WTC11 (cell line): ENCODE results near the gene NCOA3. TPM values are rescaled to one million over a fixed set of nuclear protein-coding genes. Genes with fewer than 3 reads are reported as not detected.
A peak's percentile ranks its signal among the peaks of the same experiment; 100 is the strongest.

Experiments used
- ATAC-seq: fragments of 200-7000 bp; cut with Tn5 transposase; 2 replicates; pipeline ENCODE4 v1.10.0; 2021; ENCODE audit warnings: mild to moderate bottlenecking, moderate library complexity
- CTCF ChIA-PET: fragments of 300-600 bp; sonication (Branson Sonifier 250); formaldehyde crosslinking; loops from one replicate; lab custom pipeline; 2021; ENCODE audit warnings: antibody characterized with exemption; lab: Charles Lee
- POLR2A ChIA-PET: fragments of 350-600 bp; sonication (Branson Sonifier 250); formaldehyde crosslinking; loops from one replicate; lab custom pipeline; 2021; ENCODE audit warnings: antibody characterized with exemption; lab: Charles Lee
- DNase-seq: peaks from one replicate; pipeline ENCODE4 v3.0.0; 2021; ENCODE audit warnings: low spot score
- H3K27ac Mint-ChIP-seq: 2 replicates; pipeline ENCODE4 v1.8.0; 2021; ENCODE audit warnings: mixed read lengths
- H3K27me3 Mint-ChIP-seq: 2 replicates; pipeline ENCODE4 v1.8.0; 2021; ENCODE audit warnings: low read depth, mild to moderate bottlenecking, moderate library complexity, mixed read lengths
- H3K36me3 Mint-ChIP-seq: 2 replicates; pipeline ENCODE4 v1.8.0; 2021; ENCODE audit warnings: mixed read lengths
- H3K4me1 Mint-ChIP-seq: 2 replicates; pipeline ENCODE4 v1.8.0; 2022; ENCODE audit warnings: mixed read lengths
- H3K4me3 Mint-ChIP-seq: 2 replicates; pipeline ENCODE4 v1.8.0; 2021; ENCODE audit warnings: mild to moderate bottlenecking, moderate library complexity, mixed read lengths
- H3K9me3 Mint-ChIP-seq: 2 replicates; pipeline ENCODE4 v1.8.0; 2021; ENCODE audit warnings: mixed read lengths
- ATF3 ChIP-seq: sonication (generic); formaldehyde crosslinking; conservative IDR thresholded peaks from 2 replicates; pipeline ENCODE4 v1.8.1; 2022; ENCODE audit warnings: mild to moderate bottlenecking, missing genetic modification reagents
- CREM ChIP-seq: sonication (generic); formaldehyde crosslinking; IDR thresholded peaks from 2 replicates; pipeline ENCODE4 v1.8.1; 2022; ENCODE audit warnings: mild to moderate bottlenecking, missing genetic modification reagents, moderate library complexity
- E2F5 ChIP-seq: sonication (generic); formaldehyde crosslinking; IDR thresholded peaks from 2 replicates; pipeline ENCODE4 v1.8.1; 2022; ENCODE audit warnings: mild to moderate bottlenecking, moderate library complexity, missing genetic modification reagents
- ERG ChIP-seq: fragments of 250-450 bp; sonication (Bioruptor Pico); IDR thresholded peaks from 2 replicates; pipeline ENCODE4 v1.8.0; 2021; ENCODE audit warnings: mild to moderate bottlenecking
- ETV6 ChIP-seq: sonication (generic); formaldehyde crosslinking; IDR thresholded peaks from 2 replicates; pipeline ENCODE4 v1.8.1; 2022; ENCODE audit warnings: mild to moderate bottlenecking, missing genetic modification reagents
- FOXJ3 ChIP-seq: sonication (generic); formaldehyde crosslinking; IDR thresholded peaks from 2 replicates; pipeline ENCODE4 v1.9.0; 2021; ENCODE audit warnings: missing genetic modification reagents, mild to moderate bottlenecking, borderline replicate concordance
- FOXP1 ChIP-seq: sonication (generic); formaldehyde crosslinking; IDR thresholded peaks from 2 replicates; pipeline ENCODE4 v1.8.0; 2022; ENCODE audit warnings: missing genetic modification reagents, mild to moderate bottlenecking, moderate library complexity, borderline replicate concordance
- GABPB1 ChIP-seq: sonication (generic); formaldehyde crosslinking; IDR thresholded peaks from 2 replicates; pipeline ENCODE4 v1.8.1; 2023; ENCODE audit warnings: mild to moderate bottlenecking, missing genetic modification reagents
- IRF2 ChIP-seq: sonication (generic); formaldehyde crosslinking; IDR thresholded peaks from 2 replicates; pipeline ENCODE4 v1.8.0; 2022; ENCODE audit warnings: low read depth, missing genetic modification reagents, borderline replicate concordance
- KAT7 ChIP-seq: sonication (generic); formaldehyde crosslinking; IDR thresholded peaks from 2 replicates; pipeline ENCODE4 v1.8.1; 2023; ENCODE audit warnings: missing genetic modification reagents, mild to moderate bottlenecking, borderline replicate concordance
- MLX ChIP-seq: sonication (generic); formaldehyde crosslinking; IDR thresholded peaks from 2 replicates; pipeline ENCODE4 v1.8.1; 2023; ENCODE audit warnings: mild to moderate bottlenecking, missing genetic modification reagents, moderate library complexity
- NR3C1 ChIP-seq: sonication (generic); formaldehyde crosslinking; conservative IDR thresholded peaks from 2 replicates; pipeline ENCODE4 v1.8.1; 2023; ENCODE audit warnings: low read depth, mild to moderate bottlenecking, missing genetic modification reagents
- SMAD4 ChIP-seq: sonication (generic); formaldehyde crosslinking; IDR thresholded peaks from 2 replicates; pipeline ENCODE4 v1.8.0; 2022; ENCODE audit warnings: mild to moderate bottlenecking, missing genetic modification reagents
- STAT6 ChIP-seq: sonication (generic); formaldehyde crosslinking; conservative IDR thresholded peaks from 2 replicates; pipeline ENCODE4 v1.8.1; 2023; ENCODE audit warnings: mild to moderate bottlenecking, low read depth, missing genetic modification reagents, moderate library complexity
- TP53 ChIP-seq: sonication (generic); formaldehyde crosslinking; IDR thresholded peaks from 2 replicates; pipeline ENCODE4 v1.8.1; 2023; ENCODE audit warnings: mild to moderate bottlenecking, missing genetic modification reagents
- ZBTB43 ChIP-seq: sonication (generic); formaldehyde crosslinking; IDR thresholded peaks from 2 replicates; pipeline ENCODE4 v1.8.1; 2023; ENCODE audit warnings: mild to moderate bottlenecking, missing genetic modification reagents
- ZNF219 ChIP-seq: sonication (generic); formaldehyde crosslinking; IDR thresholded peaks from 2 replicates; pipeline ENCODE4 v1.8.0; 2023; ENCODE audit warnings: missing genetic modification reagents, mild to moderate bottlenecking, borderline replicate concordance
- ZNF281 ChIP-seq: sonication (generic); formaldehyde crosslinking; IDR thresholded peaks from 2 replicates; pipeline ENCODE4 v1.8.0; 2023; ENCODE audit warnings: mild to moderate bottlenecking, missing genetic modification reagents
- ZNF425 ChIP-seq: fragments of 250-450 bp; sonication (Bioruptor Pico); conservative IDR thresholded peaks from 2 replicates; pipeline ENCODE4 v1.9.0; 2021; ENCODE audit warnings: mild to moderate bottlenecking
- total RNA-seq: library from RNA; stranded (reverse); gene quantifications from 3 replicates; pipeline ENCODE4 v1.2.3, GENCODE V29; 2021

NCOA3 gene
- total RNA-seq, 1 experiment from 2014 or later: 25.2 TPM

- H3K27ac Mint-ChIP-seq: peak overlapping the region; percentile 4; the same call in 1 of the 2 replicates
- H3K36me3 Mint-ChIP-seq: no peaks in the 10 kb centered on the region
- CTCF ChIA-PET: no interaction called here
- no peaks in the 10 kb centered on the region; the same call in 1 of the 2 replicates for H3K27me3 Mint-ChIP-seq
- H3K9me3 Mint-ChIP-seq: no peaks in the 10 kb centered on the region
- DNase-seq: no peak
- H3K4me3 Mint-ChIP-seq: no peak overlapping the region
- TF ChIP-seq SMAD4 (no peak), ZNF425 (CRISPR knock-in tag) (no peak), IRF2 (CRISPR knock-in tag) (no peak), CREM (CRISPR knock-in tag) (no peak), TP53 (CRISPR knock-in tag) (no peak), STAT6 (CRISPR knock-in tag) (no peak), GABPB1 (CRISPR knock-in tag) (no peak), ETV6 (CRISPR knock-in tag) (no peak), E2F5 (no peak), ZNF219 (CRISPR knock-in tag) (no peak), ZBTB43 (CRISPR knock-in tag) (no peak), ERG (CRISPR knock-in tag) (no peak), FOXJ3 (CRISPR knock-in tag) (no peak), NR3C1 (no peak), KAT7 (CRISPR knock-in tag) (no peak), ZNF281 (no peak), ATF3 (CRISPR knock-in tag) (no peak), MLX (CRISPR knock-in tag) (no peak), FOXP1 (CRISPR knock-in tag) (no peak)
- ATAC-seq: no peak
- POLR2A ChIA-PET: no interaction called here
- no peaks in the 10 kb centered on the region for H3K4me1 Mint-ChIP-seq
Measured at GRCh38 chr20:47479506-47479905, 22.2 kb upstream of the NCOA3 start.
